ENCODE measurements around the gene SNAI3.

The SNAI3 gene

GRCh38 chr16:88649924-88650748 lies 36.2 kb downstream of the SNAI3 start:
- DNase-seq (ENCODE audit: low read depth), result no peak

DNA sequence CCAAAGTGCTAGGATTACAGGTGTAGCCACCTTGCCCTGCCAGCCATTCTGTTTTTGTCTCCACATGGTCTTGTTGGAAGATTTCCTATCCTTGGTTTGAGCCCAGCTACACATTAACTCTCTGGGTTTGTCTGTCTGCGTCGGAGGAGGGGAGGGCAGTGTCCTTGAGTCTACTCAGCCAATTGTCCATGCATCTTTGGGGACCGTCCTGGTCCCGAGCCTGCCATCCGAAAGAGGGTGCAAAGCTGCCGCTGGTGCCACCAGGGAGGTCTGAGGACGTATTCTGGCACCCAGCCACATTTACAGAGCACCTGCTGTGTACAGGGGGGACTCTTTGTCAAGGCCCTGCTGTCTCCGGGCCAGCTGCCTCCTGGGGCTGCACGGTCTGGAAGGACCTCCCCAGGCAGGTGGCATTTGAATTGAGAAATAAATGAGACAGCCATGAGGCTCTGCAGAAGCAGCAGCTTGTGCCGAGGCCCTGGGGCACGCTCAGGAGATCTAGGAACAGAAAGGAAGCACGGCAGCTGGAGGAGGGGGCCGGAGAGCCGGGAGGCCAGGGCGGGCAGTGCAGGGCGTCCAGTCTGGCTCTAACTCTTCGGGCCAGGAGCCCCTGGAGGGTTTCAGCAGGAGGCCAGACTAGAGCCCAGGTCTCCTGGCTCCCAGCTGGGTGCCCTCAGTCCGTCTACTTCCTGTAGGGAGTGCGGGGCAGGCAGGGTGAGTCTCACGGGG lies 36.9 kb downstream of the SNAI3 start:
- no peak for DNase-seq (ENCODE audit: low read depth)

- DNase-seq (ENCODE audit: low read depth), result no peak
These were observed 38.9 kb downstream of the SNAI3 start for GRCh38 chr16:88647178-88648070.

- no peak for DNase-seq (ENCODE audit: low read depth)
These were observed 39.8 kb downstream of the SNAI3 start for GRCh38 chr16:88646345-88647034.

DNA sequence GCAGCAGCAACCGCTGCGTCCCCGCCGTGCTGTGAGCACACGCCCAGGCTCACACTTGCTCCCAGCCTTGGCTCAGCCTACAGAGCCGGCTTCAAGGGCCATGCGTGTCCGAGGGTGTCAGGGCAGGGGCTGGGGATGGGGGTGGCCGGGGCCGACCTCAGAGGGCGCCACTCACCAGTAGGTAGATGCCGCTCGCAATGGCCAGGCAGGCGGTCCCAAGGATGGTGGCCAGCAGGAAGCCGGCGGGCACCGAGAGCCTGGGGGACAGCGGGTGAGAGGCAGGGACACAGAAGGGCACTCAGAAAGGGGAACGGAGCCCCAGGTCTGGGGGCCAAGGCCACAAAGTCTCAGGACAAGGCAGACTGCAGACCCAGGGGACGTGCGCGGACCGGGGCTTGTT lies 40.4 kb downstream of the SNAI3 start:
- DNase-seq (ENCODE audit: low read depth), result no peak

GRCh38 chr16:88645455-88645854 lies 40.9 kb downstream of the SNAI3 start:
- no peak for DNase-seq (ENCODE audit: low read depth)

DNA sequence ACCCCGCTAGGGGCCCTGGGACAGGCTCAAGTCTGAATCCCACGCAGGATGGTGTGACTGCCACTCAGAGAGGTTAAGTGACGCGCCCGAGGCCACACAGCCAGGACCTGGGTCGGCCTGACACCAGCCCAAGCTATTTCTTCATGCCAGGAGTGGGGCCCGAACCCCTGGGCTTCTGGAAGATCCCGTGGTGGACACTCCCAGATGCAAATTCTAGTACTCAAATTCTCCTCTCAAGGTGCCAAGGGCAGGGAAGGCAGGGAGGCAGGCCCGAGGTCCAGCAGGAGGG lies 42.7 kb downstream of the SNAI3 start:
- DNase-seq (ENCODE audit: low read depth), result no peak

DNA sequence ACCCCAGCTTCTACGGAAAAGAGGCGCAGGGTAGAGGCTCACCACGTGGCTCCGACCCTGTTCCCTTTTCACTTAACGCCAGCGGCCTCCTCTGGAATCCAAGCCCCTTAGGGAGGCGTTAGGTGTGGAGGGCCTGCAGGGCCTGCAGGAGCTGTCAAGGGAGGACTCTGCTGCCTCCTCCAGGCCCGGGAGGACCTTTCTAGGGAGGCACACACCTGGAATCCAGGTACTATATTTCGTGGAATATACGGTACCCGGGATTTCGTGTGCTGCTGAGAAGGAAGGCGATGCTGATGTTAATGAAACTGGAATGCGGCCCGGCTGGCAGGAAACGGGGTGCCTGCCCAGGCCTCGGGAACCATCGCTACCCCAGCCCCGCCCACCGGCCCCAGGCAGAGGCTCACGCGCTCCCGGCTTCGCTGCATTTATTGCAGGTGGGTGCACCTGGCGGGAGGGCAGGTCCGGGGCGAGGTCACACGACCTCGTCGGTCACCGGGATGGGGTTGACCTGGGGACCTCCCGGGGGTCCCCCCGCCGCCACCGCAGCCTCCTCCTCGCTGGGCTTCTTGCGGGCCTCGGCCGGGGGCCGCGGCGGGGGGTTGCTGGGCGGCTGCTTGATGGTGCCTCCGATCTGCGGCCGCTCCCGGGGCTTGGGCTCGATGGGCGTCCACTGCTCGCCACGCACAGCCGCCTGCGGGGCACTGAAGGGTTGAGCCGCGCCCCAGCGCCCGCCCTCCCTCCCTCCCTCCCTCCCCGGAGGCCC lies 43.2 kb downstream of the SNAI3 start:
- DNase-seq (ENCODE audit: low read depth), result no peak

DNA sequence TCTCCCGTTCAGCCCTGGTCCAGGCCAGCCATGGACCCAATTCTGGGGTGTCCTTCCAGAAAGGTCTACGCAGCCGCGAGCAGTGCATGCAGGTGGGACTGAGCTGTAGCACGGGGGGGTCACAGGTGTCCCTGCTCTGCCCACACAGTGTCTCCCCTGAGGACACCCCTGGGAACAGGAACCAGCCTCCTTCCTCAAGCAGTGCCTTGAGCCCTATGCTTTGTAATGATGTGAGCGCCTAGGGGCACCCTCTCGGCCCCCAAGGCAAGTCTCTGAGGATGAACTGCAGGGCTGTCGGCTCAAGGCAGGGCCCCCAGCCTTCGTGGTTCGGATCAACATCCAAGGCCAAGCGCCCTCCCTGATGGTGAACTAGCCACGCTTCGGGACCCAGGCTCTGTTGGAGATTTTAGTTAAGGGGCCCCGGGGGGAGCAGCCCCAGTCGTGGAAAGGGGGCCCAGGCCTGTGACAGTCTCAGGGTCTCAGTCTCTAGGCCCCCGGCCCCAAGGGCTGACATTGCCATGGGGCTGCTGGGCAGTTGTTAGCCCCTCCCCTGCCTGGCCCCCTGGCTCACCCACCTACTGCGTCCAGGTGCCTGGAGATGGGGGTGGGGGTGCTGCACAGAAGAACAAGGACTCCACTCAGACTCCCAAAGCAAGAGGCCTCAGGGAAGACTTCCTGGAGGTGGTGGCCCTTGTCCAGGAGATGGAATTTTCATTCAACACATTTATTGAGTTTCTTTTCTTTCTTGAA lies 45.6 kb downstream of the SNAI3 start:
- DNase-seq (ENCODE audit: low read depth), result no peak

DNA sequence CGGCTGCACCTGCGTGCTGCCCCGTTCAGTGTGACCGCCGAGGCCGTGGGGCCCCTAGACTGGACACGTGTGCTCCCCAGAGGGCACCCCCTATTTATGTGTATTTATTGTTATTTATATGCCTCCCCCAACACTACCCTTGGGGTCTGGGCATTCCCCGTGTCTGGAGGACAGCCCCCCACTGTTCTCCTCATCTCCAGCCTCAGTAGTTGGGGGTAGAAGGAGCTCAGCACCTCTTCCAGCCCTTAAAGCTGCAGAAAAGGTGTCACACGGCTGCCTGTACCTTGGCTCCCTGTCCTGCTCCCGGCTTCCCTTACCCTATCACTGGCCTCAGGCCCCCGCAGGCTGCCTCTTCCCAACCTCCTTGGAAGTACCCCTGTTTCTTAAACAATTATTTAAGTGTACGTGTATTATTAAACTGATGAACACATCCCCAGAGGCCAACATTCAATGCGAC lies 46.2 kb downstream of the SNAI3 start:
- no peak for DNase-seq (ENCODE audit: low read depth)

DNA sequence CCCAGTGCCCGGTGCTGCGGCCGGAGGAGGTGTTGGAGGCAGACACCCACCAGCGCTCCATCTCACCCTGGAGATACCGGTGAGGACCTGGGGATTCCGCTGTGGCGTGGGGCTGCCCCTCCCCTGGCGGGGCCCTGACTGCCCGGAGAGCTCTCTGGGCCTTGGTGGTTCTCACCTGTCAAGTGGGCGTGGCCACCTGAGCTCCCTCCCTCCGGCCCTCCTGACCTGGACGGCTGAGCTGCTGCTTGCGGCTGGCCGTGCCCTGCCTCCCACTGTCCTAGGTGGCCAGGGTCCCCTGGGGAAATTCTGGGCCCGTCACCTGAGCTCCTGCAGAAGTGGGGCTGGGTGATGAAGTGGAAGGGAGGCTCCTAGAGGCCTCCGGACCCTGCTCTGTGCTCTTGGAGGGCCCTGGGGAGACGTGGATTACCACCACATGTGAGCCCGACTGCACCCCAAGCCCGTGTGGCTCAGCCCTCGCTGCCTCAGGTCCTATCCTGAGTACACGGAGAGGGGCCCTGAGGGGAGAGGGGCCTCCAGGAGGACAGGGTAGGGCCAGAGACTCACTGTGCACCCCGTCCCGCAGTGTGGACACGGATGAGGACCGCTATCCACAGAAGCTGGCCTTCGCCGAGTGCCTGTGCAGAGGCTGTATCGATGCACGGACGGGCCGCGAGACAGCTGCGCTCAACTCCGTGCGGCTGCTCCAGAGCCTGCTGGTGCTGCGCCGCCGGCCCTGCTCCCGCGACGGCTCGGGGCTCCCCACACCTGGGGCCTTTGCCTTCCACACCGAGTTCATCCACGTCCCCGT lies 46.9 kb downstream of the SNAI3 start:
- no peak for DNase-seq (ENCODE audit: low read depth)

GRCh38 chr16:88638323-88639230 lies 47.7 kb downstream of the SNAI3 start, which contains the start of gene IL17C:
Gene IL17C, plus strand, starts transcription at chr16:88638572. Its CDS starts 70 bp downstream, at chr16:88638642.
- no peak for DNase-seq (ENCODE audit: low read depth)

DNA sequence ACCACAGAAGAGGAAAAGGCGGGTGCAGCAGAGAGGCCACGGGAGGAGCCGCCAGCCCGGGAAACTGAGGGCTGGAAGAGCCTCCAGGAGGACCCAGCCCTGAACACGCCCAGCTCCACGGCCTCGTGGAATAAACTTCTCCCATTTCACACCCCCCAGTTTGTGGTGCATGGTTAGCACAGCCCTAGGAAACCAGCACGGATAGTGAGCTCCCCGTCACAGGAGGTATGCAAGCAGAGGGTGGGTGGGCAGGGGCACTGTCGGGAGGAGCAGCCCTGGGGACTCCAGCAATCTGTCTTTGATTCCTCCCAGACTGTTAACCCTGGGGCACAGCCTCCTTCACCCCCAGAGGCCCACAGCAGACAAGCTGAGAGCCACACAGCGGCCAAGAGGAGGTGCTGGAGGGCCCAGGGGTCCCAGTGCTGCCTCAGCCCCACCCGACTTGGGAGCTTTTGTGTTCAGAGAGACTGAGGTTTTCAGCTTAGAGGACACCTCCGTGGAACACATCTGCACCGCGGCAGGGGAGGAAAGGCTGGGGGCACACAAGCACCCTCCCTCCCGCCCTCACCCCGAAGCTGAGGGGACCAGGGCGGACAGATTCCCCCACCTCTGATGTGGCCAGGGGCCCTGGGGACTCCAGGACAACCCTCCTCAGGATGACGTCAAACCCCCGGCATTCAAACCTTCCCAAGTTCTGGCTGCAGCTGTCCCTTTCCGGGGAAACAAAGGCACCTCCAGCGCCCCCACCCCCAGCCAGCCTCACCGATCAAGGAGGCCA lies 49.6 kb downstream of the SNAI3 start:
- DNase-seq (ENCODE audit: low read depth), result no peak

DNA sequence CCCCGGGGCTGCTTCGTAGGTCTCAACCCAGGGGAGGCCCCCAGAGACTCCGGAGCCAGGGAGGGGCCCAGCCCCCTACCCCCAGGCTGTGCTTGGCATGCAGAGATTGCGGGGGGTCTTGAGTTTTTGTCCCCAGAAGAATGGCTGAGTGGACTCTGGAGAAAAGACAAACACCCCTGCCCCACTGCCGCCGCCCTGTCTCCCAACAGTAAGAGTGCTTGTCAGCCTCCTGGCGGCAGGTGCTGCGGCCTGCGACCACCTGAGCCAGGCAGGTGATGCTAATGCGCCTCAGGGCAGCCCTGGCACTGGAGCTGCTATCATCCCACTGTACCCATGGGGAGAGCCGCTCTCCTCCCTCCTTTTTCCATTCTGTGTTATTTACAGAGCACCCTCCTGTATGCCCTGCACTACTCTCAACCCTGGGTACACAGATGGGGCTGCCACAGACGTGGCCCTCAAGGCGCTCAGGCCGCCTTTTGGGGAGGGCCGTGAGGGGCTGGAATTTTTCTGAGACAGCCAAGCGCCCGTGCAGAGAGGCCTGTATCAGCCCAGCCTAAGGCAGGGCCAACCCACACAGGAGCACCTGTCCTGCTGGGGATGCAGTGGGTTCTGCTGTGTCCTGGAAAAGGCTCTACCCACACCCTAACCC lies 50.5 kb downstream of the SNAI3 start:
- DNase-seq (ENCODE audit: low read depth), result no peak

- no peak for DNase-seq (ENCODE audit: low read depth)
These were observed 51.2 kb downstream of the SNAI3 start for GRCh38 chr16:88634994-88635670.
